GM21723 (cell line): ENCODE results near the gene TPK1.

Source experiments
- ATAC-seq: cut with Tn5 transposase; IDR thresholded peaks from one replicate; pipeline ENCODE4 v1.9.1; 2021; ENCODE audit warnings: mild to moderate bottlenecking, moderate library complexity; ENCODE audit not compliant: unreplicated experiment

TPK1 gene

DNA sequence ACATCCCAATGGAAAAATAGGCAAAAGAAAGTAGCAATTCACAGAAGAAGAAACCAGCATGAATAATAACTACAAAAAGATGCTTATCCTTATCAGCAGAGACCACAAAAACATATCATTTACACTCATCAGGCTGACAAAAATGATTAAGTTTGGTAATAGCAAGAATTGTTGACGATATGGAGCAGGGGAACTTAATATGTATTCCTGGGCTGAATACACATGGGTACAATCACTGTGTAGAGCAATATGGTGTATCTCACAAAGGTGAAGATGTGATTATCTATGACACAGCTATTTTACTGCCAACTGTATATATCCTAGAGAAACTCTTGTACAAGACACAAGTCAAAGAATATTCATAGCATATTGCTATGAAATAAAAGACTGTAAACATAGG, 290.5 kb downstream of the TPK1 start:
- no peak for ATAC-seq

DNA sequence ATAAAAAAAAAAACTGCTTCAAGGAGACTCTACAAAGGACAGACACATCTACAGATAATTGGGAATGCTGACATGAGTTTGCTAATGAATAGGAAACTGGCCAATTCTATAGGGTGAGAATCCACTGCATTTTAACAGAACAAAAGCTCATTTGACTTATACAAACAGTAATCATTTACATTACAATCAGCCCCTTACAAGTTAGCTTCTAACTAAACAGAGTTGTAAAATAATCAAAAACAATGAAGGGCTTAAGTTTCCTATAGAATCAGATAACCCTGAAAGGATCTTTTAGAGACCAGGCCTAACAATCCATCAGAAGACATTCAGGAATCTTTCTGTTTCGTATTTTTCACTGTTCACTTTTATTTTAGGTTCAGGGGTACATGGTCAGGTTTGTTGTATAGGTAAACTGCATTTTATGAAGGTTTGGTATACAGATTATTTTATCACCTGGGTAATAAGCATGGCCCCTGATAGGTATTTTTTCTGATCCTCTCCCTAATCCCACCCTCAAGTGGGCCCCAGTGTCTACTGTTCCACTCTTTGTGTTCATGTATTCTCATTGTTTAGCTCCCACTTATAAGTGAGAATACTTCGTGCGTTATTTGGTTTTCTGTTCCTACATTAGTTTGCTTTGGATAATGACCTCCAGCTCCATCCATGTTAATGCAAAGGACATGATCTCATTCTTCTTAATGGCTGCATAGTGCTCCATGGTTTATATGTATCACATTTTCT, 301.0 kb downstream of the TPK1 start:
- ATAC-seq, result no peak

DNA sequence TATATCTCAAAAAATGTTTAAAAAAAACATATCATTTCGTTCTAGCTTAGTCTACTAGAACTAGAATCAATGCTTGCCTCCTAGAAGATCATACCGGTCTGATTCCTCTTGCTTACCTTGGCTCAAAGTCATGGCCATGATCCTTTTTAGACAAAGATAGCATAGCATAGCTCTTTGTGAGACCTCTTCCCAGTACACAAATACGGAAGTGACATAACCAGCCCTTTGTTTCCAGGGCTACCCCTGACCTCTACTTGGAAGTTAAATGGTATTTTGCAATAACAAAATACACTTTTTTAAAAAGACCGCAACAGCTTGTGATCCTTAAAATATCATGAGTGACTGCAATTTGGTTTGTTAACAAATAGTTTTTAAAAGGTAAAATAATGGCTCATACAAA, 301.7 kb downstream of the TPK1 start:
- ATAC-seq, result no peak

DNA sequence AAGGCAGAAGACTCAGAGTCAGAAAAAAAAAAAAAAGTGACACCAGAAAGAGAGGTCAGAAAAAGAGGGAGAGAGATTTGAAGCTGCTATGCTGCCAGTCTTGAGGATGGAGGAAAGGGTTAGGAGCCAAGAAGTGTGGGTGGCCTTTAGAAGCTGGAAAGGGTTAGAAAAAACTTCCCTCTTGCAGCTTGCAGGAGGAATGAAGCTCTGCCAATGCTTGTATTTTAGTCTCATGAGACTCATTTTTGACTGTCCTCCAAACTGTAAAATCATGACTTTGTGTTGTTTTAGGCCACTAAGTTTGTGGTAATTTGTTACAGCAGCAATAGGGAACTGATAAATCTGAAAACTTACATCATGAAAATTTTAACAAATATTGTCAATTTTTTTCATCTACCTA, 304.7 kb downstream of the TPK1 start:
- ATAC-seq, result no peak

DNA sequence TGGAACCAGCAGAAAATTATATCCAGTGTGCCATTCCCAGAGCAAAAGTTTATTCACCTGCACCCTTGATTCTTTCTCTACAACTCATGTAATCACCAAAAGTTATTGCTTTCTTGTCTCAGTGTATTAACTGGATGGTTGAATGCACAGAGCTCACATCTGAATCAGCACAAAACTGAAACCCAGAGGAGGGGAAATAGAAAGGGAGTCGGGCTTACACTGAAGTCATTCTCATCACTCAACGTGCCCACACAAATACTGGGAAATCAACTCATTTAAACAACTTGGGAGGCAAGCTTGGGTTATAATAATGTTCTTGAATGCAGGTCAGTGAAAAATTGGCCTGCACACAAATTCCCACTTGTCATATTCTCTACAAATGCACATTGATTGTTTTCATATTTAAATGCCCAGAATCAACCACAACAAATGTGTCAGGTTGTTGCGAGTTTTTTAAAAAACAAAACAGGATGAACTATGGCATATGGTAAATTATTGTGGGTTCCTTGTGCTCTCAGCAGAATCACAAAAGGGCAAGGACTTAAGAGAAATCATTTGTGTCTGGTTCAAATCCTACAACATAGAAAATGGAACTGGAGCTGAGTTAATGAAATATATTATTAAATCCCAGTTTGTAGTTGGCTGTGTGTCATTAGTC, 306.5 kb downstream of the TPK1 start:
- ATAC-seq, result peak; percentile 100

DNA sequence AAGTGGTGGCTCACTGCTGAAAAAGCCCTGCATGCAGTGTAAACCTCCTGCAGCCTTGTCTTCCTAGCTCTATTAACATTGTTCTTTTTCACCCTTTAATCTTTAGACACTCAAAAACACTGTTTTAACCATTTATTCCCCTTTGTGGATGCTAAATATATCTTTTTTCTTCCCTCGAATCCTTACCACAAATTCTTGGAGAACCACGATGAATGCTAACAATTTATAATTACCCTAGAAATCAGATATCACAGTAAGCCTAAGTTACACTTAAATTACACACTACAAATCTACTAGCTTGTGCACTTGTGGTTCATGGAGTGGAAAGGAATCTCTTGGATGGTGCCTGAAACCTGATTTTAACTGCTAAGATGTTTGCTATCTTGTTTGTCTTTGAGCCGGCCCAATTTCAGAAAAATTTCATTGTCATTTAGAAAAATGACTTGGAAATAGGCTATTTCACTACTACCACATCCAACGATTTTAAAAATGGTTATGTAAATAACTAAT, 307.3 kb downstream of the TPK1 start:
- ATAC-seq, result no peak

DNA sequence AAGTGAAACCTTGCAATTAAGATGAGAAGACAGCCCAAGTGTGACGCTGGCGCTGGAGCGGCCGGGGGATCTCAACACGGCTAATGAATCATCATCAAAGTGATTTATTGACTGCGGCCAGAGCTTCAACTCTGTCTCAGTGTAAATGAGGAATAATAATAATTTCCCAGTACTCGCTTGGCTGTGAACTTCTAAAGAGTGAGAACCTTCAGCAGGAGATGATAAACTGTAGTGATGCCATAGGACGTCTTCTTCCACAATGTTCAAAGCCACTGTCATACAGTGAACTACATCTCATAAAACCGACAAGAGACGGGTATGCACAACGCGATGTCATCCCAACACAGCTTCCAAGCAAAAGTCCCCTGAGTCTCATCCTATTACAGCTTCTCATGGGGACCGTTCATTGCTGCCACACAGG, 308.8 kb downstream of the TPK1 start:
- ATAC-seq, result no peak

DNA sequence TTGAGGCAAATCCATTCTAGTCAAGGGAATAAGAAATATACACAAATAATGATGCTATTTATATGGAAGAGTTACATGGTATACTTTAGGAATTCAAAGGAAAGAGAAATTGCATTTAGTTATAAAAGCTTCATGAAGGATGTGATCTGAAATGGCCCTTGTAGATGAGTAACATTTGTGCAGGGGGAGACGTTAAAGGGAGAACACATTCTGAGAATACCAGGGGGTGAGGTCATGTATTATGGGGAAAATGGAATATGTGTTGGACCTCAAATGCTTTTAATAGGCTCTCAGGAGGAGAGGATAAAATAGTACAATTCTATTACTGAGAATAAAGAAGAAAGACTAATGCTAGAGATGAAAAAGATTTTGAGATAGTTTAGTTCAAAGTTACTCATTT, 309.9 kb downstream of the TPK1 start:
- no peak for ATAC-seq

DNA sequence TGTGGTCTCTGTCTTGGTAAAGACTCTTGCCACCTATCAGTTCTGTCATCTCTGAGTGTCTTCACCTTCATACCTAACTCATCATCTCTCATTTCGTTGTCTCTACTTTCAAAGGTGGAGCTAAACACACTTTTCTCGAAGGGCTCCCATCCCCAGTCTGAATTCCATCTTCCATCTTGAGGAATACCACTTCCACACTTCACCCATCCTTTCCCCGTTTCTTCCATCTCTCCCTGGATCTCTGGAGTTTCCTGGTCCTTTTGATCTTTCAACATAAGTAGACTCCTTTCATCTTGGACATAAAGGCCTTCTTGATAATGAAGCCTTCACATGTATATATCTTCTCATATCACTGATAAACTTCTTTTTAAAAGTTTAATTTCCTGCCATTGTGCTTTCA, 311.6 kb downstream of the TPK1 start:
- ATAC-seq, result no peak

DNA sequence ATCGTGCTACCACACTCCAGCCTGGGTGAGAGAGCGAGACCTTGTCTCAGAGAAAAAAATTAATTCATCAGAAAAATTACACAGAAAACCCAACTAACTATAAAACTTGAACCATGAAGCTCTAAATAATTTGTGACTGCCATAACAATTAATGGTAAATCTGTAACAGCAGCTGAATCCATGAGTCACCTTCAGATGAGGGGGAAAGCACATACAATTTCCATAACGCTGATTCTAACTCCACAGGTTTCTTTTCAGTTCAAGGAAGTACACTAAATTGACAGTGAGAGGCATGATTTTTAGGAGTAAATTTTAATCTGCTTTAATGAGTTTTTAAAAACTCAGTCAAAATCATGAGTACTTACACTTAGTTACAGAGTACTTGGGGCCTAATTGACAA, 312.2 kb downstream of the TPK1 start:
- ATAC-seq, result no peak

DNA sequence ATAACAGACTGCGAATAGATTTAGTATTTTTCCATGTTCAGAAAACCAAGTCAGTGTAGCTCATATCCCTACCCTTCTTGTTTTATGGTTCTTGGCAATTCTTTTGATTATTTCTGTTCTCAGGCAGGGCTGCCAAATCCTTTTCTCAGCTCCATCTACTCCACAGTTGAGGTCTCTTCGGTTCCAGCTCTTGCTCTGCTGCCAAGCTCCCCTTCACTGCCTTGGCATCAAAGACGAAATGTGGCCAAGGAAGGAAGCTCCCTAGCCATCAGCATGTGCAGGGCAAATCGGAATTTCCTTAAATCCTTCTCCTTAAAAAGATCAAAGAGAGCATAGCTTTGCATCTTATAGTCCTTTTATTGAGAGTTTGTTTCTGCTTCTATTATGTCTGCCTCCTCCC, 315.9 kb downstream of the TPK1 start:
- no peak for ATAC-seq

DNA sequence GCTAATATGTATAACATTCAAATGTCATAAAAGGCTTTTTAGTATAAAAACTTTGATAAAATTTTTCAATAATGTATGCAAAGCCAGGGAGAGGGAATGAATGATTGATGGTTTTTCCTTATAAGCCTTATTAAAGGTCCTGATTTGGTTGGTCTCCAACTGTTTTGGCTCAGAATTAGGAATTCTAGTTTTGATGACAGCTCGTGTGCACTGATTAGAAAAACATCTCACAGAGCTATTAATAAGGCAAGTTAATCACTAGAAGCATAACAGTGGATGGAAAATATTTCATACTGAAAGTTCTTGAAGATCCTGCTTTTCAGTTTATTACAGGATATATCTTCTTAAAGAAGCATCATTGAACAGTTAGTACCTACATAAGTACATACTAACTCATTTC, 317.5 kb downstream of the TPK1 start:
- ATAC-seq, result no peak

DNA sequence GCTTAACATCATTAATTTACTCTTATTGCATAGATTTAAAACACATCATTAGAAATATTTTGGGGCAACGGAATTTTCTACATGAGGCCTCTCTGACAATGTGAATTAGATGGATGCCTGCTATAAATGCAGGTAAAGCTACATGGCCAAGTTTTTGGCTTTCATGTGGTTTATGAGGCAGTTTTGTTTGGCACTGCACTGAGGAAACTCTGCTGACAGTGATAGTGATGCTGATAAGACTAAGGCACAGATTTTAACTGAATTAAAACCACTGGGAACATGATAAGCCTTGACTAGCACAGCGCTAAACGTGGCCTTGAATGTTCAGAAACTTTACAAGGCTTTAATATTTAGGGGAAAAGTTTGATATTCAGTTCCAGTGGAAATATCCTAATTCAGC, 318.1 kb downstream of the TPK1 start:
- ATAC-seq, result no peak

DNA sequence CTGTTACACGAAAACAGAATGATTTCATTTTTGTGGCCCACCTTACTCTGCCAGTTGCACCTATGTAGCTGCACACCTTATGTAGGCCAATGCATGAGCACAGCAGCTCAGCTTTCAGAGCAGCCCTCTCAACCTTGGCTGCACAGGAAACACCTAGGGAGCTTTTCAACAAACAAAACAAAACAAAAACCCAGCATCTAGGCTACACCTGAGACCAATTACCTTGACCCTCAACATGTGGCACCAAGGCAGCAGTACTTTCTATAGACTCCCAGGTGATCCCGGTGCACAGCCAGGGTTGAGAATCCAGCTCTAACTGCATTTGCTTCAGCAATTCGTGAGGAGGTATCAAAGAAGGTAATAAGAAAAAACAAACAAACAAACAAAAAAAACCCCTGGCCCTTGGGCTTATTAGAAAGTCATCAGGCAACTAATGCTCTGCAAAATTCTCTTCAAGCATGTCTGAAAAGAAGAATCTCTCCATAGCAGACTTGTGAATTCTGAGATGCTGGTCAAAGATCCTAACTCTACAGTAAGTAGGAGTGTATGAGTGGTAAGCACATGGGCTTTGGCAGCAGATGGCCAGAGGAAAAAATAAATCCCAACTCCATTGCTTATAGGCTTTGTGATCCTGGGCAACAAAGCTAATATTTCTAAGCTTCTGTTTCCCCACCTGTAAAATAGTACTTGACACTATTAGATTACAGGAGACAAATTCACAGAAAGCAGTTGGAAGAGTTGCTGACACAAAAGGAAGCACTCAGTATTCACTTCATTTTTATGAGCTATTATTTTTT, 318.9 kb downstream of the TPK1 start:
- ATAC-seq, result no peak

DNA sequence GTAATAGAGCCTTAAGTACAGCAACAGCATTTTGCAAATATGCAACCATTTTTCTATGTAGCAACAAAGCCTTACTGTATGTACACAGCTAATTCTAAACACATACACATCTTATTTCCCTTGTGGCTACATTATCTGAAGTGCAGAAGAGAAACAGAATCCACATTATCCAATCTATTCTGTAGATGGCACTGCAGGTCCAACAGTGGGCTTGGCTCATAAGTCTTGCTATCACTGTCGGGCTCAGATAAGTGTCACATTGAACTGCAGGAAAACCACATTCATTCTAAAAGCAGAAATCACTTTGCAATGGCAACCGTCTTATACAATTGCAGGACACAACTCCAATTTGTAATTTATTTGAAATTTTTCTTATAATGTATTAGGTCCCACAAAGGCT, 322.5 kb downstream of the TPK1 start:
- no peak for ATAC-seq

DNA sequence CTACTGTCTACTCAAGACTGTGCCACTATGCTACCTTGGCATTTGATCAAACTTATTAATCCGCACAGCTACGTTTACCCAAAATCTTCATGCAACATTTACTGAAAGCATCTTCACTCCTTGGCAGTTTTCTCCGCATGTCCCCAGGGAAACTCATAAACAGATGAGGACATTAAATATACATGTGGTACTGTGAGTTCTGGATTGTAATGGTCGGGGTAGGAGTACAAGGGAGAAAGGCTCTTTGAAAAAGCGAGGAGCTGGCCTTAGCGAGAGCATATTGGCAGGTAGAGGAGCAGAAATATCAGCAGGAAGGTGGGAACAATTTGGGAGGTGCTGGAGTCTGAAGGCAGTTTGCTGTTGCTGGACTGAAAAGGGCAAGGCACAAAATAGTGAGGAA, 325.2 kb downstream of the TPK1 start:
- ATAC-seq, result no peak

DNA sequence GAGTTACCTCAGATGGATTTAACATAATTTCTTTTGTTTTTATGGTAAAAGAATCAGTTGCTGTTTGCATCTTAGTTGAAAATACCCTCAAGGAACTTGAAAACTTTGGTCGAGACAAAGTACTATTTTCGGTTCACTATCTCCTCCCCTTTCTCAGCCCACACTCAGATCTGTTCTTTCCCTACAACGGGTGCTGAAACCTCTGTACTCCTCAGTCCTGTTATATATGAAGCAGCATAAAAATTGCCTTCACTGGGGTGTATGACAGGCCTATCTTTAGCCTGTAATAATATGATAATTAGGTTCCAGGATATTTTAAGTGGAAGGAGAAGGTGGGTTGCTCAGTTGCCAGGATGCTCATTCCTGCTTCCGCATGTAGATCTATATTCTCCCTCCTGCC, 327.2 kb downstream of the TPK1 start:
- peak; percentile 98 for ATAC-seq

DNA sequence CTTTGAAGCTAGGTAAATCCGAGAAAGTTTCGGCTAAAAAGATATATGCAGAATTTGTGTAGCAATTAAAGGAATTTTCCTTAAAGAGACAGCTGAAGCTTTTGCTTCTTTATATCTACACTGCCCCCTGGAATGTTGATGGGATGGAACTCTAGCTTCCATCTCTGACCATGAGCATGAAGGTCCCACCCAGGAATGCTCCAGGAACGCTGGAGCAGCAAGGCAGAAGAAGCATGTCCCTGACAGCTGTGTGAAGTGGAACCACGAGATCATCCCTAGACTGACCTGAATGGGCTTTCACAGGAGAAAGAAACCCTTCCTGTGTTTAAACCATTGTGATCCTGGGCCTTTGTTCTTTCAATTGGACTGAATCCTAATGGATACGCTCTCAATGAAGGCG, 332.6 kb downstream of the TPK1 start:
- no peak for ATAC-seq

DNA sequence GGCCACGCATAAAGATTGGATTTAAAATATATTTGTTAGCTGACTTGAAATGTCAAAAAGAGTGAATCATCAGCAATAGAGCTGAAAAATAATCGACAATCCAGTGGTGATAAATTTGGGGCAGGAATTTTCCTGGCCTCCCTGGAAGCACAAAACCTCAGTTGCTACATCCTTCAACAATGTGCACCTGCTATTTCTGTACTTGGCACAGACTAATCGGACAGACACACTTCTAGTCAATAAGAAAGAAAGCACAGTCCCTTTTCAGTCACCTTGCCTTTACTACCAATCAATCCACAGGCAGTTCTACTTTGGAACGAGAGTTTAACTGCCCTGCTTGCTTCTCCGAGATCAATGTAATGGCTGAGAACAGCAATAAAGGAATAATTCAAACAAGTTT, 335.6 kb downstream of the TPK1 start:
- no peak for ATAC-seq

DNA sequence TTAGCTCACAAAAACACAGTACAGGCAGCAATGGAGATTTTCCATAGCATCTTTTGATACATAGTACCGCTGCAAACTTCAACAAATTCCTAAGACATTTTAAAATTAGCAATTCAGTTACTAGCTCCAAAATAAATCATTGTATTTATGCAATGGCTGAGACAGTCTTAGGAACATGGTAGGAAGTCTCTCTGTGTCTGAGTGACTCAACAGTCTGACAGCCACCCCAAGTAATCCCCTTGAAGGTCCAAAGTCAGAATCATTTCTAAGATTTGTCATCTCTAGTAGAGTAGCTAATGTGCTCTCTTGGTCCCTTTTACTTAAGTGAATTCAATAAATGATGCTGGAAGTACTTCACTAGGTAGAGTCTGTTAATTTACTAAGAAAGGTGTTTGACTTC, 338.6 kb downstream of the TPK1 start:
- no peak for ATAC-seq

DNA sequence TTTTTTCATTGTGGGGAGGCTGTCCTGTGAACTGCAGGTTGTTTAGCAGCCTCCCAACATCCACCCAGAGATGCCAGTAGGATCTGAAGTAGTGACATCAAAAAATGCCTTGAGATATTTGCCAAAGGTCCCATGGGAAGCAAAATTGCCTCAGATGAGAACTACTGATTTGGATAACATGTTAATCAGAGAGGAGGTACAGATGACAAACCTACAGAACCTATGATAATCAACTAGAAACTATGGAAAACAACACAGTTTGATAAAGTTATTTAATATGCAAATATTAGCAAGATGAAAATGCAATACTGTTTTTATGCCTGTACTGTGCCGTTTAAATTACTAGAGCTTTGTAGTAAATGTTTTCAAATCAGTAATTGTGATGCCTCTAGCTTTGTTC, 341.5 kb downstream of the TPK1 start:
- ATAC-seq, result no peak

DNA sequence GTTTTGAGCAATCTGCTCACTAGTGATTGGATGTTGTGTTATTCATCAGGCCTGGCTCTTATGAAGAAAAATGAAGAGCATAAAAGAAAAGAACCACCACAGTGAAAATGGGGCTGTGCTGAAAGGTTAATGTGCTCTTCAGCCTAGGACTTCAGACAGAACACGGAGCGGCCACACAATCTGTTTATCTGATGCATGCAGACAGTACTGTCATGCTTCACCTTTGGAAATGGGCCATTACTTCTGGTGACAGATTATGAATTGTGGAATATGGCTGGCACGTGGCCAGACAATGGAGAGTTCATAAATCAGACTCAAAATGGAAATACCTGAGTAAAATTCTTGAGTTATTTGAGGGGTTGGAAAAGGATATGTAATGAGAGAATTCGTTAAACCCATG, 346.3 kb downstream of the TPK1 start:
- ATAC-seq, result no peak
